SU-DHL-6 (cell line): ENCODE measurements around the gene MAST4.

Source experiments
- EZH2phosphoT487 ChIP-seq: fragments of 200-600 bp; sonication (generic), shearing (Covaris generic); conservative IDR thresholded peaks from 2 replicates; pipeline ENCODE4 v1.6.1; 2018; ENCODE audit warnings: mild to moderate bottlenecking, antibody characterized with exemption, low read length, moderate library complexity, mixed read lengths
- TF ChIP-seq, protein P1 (sequence below): fragments of 200-600 bp; sonication (generic); IDR thresholded peaks from one replicate; pipeline ENCODE4 v1.5.1; 2017; ENCODE audit warnings: antibody characterized with exemption, mild to moderate bottlenecking, low read length, moderate library complexity; ENCODE audit not compliant: insufficient read depth, poor library complexity, severe bottlenecking

DNA sequence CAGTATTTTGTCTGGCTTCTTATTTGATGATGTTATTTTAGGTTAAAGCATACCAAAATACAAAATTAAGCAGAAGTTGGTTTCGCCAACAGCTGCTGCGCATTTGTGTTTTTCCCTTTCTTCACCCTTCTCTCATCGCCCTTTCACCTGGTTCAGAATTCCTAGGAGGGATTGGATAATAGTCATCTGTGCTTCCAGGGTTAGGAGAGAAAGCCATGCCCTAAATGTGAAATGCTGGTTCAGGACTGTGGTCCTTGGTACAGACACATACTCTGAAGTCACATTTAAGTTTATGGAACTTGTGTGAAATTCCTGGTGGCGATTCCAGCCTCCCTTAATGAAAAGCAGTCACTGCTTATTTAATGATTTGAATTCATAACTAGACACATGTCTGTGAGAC, 7.7 kb downstream of the MAST4 start:
- TF ChIP-seq, protein P1, sequence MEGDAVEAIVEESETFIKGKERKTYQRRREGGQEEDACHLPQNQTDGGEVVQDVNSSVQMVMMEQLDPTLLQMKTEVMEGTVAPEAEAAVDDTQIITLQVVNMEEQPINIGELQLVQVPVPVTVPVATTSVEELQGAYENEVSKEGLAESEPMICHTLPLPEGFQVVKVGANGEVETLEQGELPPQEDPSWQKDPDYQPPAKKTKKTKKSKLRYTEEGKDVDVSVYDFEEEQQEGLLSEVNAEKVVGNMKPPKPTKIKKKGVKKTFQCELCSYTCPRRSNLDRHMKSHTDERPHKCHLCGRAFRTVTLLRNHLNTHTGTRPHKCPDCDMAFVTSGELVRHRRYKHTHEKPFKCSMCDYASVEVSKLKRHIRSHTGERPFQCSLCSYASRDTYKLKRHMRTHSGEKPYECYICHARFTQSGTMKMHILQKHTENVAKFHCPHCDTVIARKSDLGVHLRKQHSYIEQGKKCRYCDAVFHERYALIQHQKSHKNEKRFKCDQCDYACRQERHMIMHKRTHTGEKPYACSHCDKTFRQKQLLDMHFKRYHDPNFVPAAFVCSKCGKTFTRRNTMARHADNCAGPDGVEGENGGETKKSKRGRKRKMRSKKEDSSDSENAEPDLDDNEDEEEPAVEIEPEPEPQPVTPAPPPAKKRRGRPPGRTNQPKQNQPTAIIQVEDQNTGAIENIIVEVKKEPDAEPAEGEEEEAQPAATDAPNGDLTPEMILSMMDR = no peak
- no peak for TF ChIP-seq EZH2phosphoT487
